ENCODE results near the gene CTSH. TPM values are rescaled to one million over a fixed set of nuclear protein-coding genes. Genes with fewer than 3 reads are reported as not detected.

Gene CTSH
- total RNA-seq, 1 experiment from 2014 or later: 178 TPM

- Histone ChIP-seq H3K36me3 (ENCODE audit: control insufficient read depth, insufficient read depth, low read length) (peaks cover 37% of the 10 kb centered on the region), H3K4me3 (ENCODE audit: low read depth in 2 of 2, low read length in 2 of 2) (no peak overlapping the region), H3K27me3 (ENCODE audit: control insufficient read depth, insufficient read depth, low read length) (no peaks in the 10 kb centered on the region), H3K4me1 (ENCODE audit: control insufficient read depth, insufficient read depth, low read length) (peaks cover 50% of the 10 kb centered on the region), H3K27ac (ENCODE audit: low read length) (no peak overlapping the region), H3K9me3 (ENCODE audit: control insufficient read depth, insufficient read depth, low read depth, low read length) (no peaks in the 10 kb centered on the region)
- ChIA-PET CTCF (no interaction called here), POLR2A (no interaction called here)
- TF ChIP-seq POLR2AphosphoS5 (IDR thresholded peaks at IDR 0.05; ENCODE audit: low read depth, low read length): no peak
- no peak for TF ChIP-seq CTCF (IDR thresholded peaks at IDR 0.05)
- no peak for TF ChIP-seq REST (IDR thresholded peaks at IDR 0.05; ENCODE audit: insufficient read depth in 1 of 2, low read depth in 2 of 2, low read length in 1 of 2)
- DNase-seq (ENCODE audit: low read depth, low spot score) (no peak), ATAC-seq (no peak)
- BruUV-seq (replicated peaks): TSS peak; percentile 2
- intact Hi-C loops (cut with micrococcal nuclease; ENCODE audit: unreplicated experiment): no loop called here
- in situ Hi-C loops (cut with HindIII; ENCODE audit: low pct_unique_long_range_greater_than_20kb, low sequenced_read_pairs): no loop called here
These were observed 63.2 kb downstream of the CTSH start for GRCh38 chr15:78881681-78882080.

GRCh38 chr15:78880813-78881212 lies 64.0 kb downstream of the CTSH start:
- no peak overlapping the region for H3K4me3 ChIP-seq (ENCODE audit: low read depth in 2 of 2, low read length in 2 of 2)
- H3K27ac ChIP-seq (ENCODE audit: low read length): no peak overlapping the region
- POLR2A ChIA-PET: no interaction called here
- BruUV-seq (replicated peaks): TSS peak; percentile 1
- in situ Hi-C loops (cut with HindIII; ENCODE audit: low pct_unique_long_range_greater_than_20kb, low sequenced_read_pairs) (no loop called here), intact Hi-C loops (cut with micrococcal nuclease; ENCODE audit: unreplicated experiment) (no loop called here)
- ATAC-seq (no peak), DNase-seq (ENCODE audit: low read depth, low spot score) (no peak)
- peaks cover 31% of the 10 kb centered on the region for H3K36me3 ChIP-seq (ENCODE audit: control insufficient read depth, insufficient read depth, low read length)
- no peak for TF ChIP-seq REST (IDR thresholded peaks at IDR 0.05; ENCODE audit: insufficient read depth in 1 of 2, low read depth in 2 of 2, low read length in 1 of 2)
- no peak for TF ChIP-seq SIN3A (IDR thresholded peaks at IDR 0.05; ENCODE audit: borderline replicate concordance, insufficient read depth, low read depth, low read length)
- no peak for TF ChIP-seq TCF7L2 (IDR thresholded peaks at IDR 0.05; ENCODE audit: low read depth, low read length)
- no peak for TF ChIP-seq POLR2AphosphoS5 (IDR thresholded peaks at IDR 0.05; ENCODE audit: low read depth, low read length)
- no peak for TF ChIP-seq CTCF (IDR thresholded peaks at IDR 0.05)
- peaks cover 53% of the 10 kb centered on the region for H3K4me1 ChIP-seq (ENCODE audit: control insufficient read depth, insufficient read depth, low read length)
- CTCF ChIA-PET: no interaction called here
- H3K27me3 ChIP-seq (ENCODE audit: control insufficient read depth, insufficient read depth, low read length): no peaks in the 10 kb centered on the region
- no peaks in the 10 kb centered on the region for H3K9me3 ChIP-seq (ENCODE audit: control insufficient read depth, insufficient read depth, low read depth, low read length)

Measured in Panc1 (cell line).